Renal cortex interstitium (tissue), 11 donors: Measurements from ENCODE around the gene SNX9. TPM values are rescaled to one million over a fixed set of nuclear protein-coding genes. Genes with fewer than 3 reads are reported as not detected.

Experiments
- DNase-seq, 11 donors: peaks; one replicate each; pipeline ENCODE4 v3.0.0-alpha.2; 2013; ENCODE audit warnings: low read depth in 9 of 11, low spot score in 4 of 11; ENCODE audit errors: extremely low read depth in 1 of 11
- polyA plus RNA-seq, 3 donors: library from polyadenylated mRNA; unstranded; fragments of 120-200 nt; gene quantifications; one replicate each; pipeline ENCODE4 v1.2.1, GENCODE V29; 2013; ENCODE audit not compliant: insufficient read length in 3 of 3

The SNX9 gene
- polyA plus RNA-seq, 3 donors = 40.3 to 41.9 (median 41.3) TPM

GRCh38 chr6:157994125-157994795 lies 171.2 kb downstream of the SNX9 start:
- no peak for DNase-seq

Other genes starting within 250 kb of the SNX9 start
- 10 to 100 TPM; 11.0 to 11.5 (median 11.4) TPM for gene SYNJ2, start 158.6 kb downstream of the SNX9 start, polyA plus RNA-seq